Astrocyte (in vitro differentiated cells and primary cell): ENCODE results near the gene UBE2E2. TPM values are rescaled to one million over a fixed set of nuclear protein-coding genes. Genes with fewer than 3 reads are reported as not detected.

Experiments used
- DNase-seq: peaks from one replicate; pipeline ENCODE4 v3.0.0-alpha.2; 2010; ENCODE audit warnings: low read depth
- FAIRE-seq: peaks from 2 replicates; lab custom pipeline; 2011; peaks lifted over from hg19 to GRCh38; lab: Jason Lieb, UNC
- H2AFZ ChIP-seq: 2 replicates; pipeline ENCODE4 v1.6.0; 2012; ENCODE audit warnings: low read depth, low read length, inconsistent platforms
- H3K27ac ChIP-seq: 2 replicates; pipeline ENCODE4 v1.5.1; 2011; ENCODE audit warnings: low read depth, low read length, inconsistent platforms
- H3K27me3 ChIP-seq: 2 replicates; pipeline ENCODE4 v1.6.0; 2011; ENCODE audit warnings: low read length, inconsistent platforms; ENCODE audit not compliant: insufficient read depth
- H3K36me3 ChIP-seq: 2 replicates; pipeline ENCODE4 v1.5.1; 2011; ENCODE audit warnings: low read length, inconsistent platforms; ENCODE audit not compliant: insufficient read depth
- H3K4me1 ChIP-seq: 2 replicates; pipeline ENCODE4 v1.5.1; 2011; ENCODE audit warnings: low read length, inconsistent platforms; ENCODE audit not compliant: insufficient read depth
- H3K4me2 ChIP-seq: 2 replicates; pipeline ENCODE4 v1.6.0; 2012; ENCODE audit warnings: low read length, inconsistent platforms
- H3K4me3 ChIP-seq: 2 replicates; pipeline ENCODE4 v1.5.1; 2011; ENCODE audit warnings: low read depth, mild to moderate bottlenecking, low read length, inconsistent platforms; ENCODE audit not compliant: insufficient read depth
- H3K79me2 ChIP-seq: 2 replicates; pipeline ENCODE4 v1.6.0; 2012; ENCODE audit warnings: mild to moderate bottlenecking, low read length, inconsistent platforms; ENCODE audit not compliant: insufficient read depth
- H3K9ac ChIP-seq: 2 replicates; pipeline ENCODE4 v1.6.0; 2012; ENCODE audit warnings: mild to moderate bottlenecking, low read length, inconsistent platforms
- H3K9me3 ChIP-seq: 2 replicates; pipeline ENCODE4 v1.5.1; 2012; ENCODE audit warnings: low read depth, mild to moderate bottlenecking, low read length, inconsistent platforms; ENCODE audit not compliant: insufficient read depth
- H4K20me1 ChIP-seq: 2 replicates; pipeline ENCODE4 v1.6.0; 2012; ENCODE audit warnings: low read length, inconsistent platforms; ENCODE audit not compliant: insufficient read depth
- H3K27ac Mint-ChIP-seq: one replicate; pipeline ENCODE4 v1.8.0; 2021; ENCODE audit warnings: mild to moderate bottlenecking, mixed read lengths; ENCODE audit not compliant: unreplicated experiment
- H3K27me3 Mint-ChIP-seq: one replicate; pipeline ENCODE4 v1.8.0; 2021; ENCODE audit warnings: low read depth, mixed read lengths; ENCODE audit not compliant: unreplicated experiment
- H3K36me3 Mint-ChIP-seq: one replicate; pipeline ENCODE4 v1.8.0; 2021; ENCODE audit warnings: low read depth, mixed read lengths; ENCODE audit not compliant: unreplicated experiment
- H3K4me1 Mint-ChIP-seq: one replicate; pipeline ENCODE4 v1.8.0; 2021; ENCODE audit warnings: low read depth, mixed read lengths; ENCODE audit not compliant: unreplicated experiment
- H3K4me3 Mint-ChIP-seq: one replicate; pipeline ENCODE4 v1.8.0; 2021; ENCODE audit warnings: mild to moderate bottlenecking, moderate library complexity, mixed read lengths; ENCODE audit not compliant: unreplicated experiment
- H3K9me3 Mint-ChIP-seq: one replicate; pipeline ENCODE4 v1.8.0; 2021; ENCODE audit warnings: mild to moderate bottlenecking, mixed read lengths; ENCODE audit not compliant: unreplicated experiment
- EZH2 ChIP-seq: IDR thresholded peaks from 2 replicates; pipeline ENCODE4 v1.6.1; 2012; ENCODE audit warnings: mild to moderate bottlenecking, low read length, inconsistent platforms; ENCODE audit not compliant: insufficient read depth
- total RNA-seq: library from RNA; stranded (reverse); gene quantifications from 2 replicates; pipeline ENCODE4 v1.2.1, GENCODE V29; 2021
- TF ChIP-seq, protein P1 (sequence below): IDR thresholded peaks from 2 replicates; pipeline ENCODE4 v1.5.1; 2011; ENCODE audit warnings: low read depth, mild to moderate bottlenecking, inconsistent platforms, low read length, moderate library complexity; ENCODE audit not compliant: insufficient read depth

The UBE2E2 gene
- total RNA-seq, 1 donor from 2014 or later = 89.8 TPM

DNA sequence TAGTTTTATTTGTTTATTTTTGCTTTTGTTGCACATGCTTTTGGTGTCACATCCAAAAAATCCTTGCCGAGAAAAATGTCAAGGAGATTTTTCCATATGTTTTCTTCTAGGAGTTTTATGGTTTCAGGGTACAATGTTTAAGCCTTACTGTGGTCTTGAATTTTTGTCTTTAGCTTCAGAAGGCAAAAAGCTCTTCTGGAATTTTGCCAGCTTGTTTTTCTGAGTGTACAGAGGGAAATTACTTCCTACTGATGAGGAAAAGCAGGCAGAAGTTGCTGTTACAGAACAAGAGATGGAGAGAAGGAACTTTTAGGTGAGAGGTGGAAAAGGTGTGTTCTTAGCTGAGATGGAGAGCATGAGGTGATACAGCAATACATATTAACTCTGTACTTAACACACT, 59.6 kb downstream of the UBE2E2 start:
- Histone ChIP-seq H3K4me2 (no peak overlapping the region), H4K20me1 (no peaks in the 10 kb centered on the region), H3K79me2 (peaks cover 27% of the 10 kb centered on the region), H3K27me3 (no peaks in the 10 kb centered on the region), H3K9me3 (no peaks in the 10 kb centered on the region), H3K4me1 (peaks cover 24% of the 10 kb centered on the region), H2AFZ (no peak overlapping the region), H3K9ac (no peak overlapping the region), H3K4me3 (no peak overlapping the region), H3K27ac (no peak overlapping the region), H3K36me3 (no peaks in the 10 kb centered on the region)
- H3K9me3 Mint-ChIP-seq = peaks cover 2% of the 10 kb centered on the region
- no peak overlapping the region for H3K27ac Mint-ChIP-seq
- no peak overlapping the region for H3K4me3 Mint-ChIP-seq
- TF ChIP-seq, protein P1, sequence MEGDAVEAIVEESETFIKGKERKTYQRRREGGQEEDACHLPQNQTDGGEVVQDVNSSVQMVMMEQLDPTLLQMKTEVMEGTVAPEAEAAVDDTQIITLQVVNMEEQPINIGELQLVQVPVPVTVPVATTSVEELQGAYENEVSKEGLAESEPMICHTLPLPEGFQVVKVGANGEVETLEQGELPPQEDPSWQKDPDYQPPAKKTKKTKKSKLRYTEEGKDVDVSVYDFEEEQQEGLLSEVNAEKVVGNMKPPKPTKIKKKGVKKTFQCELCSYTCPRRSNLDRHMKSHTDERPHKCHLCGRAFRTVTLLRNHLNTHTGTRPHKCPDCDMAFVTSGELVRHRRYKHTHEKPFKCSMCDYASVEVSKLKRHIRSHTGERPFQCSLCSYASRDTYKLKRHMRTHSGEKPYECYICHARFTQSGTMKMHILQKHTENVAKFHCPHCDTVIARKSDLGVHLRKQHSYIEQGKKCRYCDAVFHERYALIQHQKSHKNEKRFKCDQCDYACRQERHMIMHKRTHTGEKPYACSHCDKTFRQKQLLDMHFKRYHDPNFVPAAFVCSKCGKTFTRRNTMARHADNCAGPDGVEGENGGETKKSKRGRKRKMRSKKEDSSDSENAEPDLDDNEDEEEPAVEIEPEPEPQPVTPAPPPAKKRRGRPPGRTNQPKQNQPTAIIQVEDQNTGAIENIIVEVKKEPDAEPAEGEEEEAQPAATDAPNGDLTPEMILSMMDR = no peak
- TF ChIP-seq EZH2 = no peak
- peaks cover 2% of the 10 kb centered on the region for H3K36me3 Mint-ChIP-seq
- FAIRE-seq (no peak), DNase-seq (no peak)
- H3K27me3 Mint-ChIP-seq = no peaks in the 10 kb centered on the region
- peaks cover 13% of the 10 kb centered on the region for H3K4me1 Mint-ChIP-seq

DNA sequence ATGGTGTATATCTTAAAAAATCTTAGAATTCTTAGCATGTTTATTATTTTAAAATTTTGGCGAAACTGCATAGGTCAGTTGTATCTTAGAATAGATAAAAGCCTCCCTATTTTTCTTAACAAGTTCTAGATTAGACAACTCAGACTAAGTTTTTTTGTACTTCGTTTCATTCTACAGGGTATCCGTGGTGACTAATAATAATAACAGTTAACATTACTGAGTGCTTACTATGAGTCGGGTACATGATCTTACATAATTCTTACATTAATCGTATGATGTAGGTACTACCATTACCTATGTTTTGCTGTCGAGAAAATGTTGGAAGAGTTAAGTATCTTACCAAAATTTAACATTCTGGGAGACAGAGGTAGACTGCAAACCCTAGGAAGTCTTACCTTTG, 60.7 kb downstream of the UBE2E2 start:
- Histone ChIP-seq H2AFZ (no peak overlapping the region), H3K79me2 (peaks cover 27% of the 10 kb centered on the region), H3K27me3 (no peaks in the 10 kb centered on the region), H3K4me3 (peak overlapping the region; percentile 22), H3K9ac (peak overlapping the region; percentile 54), H3K4me2 (peak overlapping the region; percentile 59), H3K27ac (peak overlapping the region; percentile 86), H3K36me3 (no peaks in the 10 kb centered on the region), H3K4me1 (peaks cover 21% of the 10 kb centered on the region), H4K20me1 (no peaks in the 10 kb centered on the region), H3K9me3 (no peaks in the 10 kb centered on the region)
- Mint-ChIP-seq H3K36me3 (peaks cover 2% of the 10 kb centered on the region), H3K27me3 (no peaks in the 10 kb centered on the region), H3K4me1 (peaks cover 9% of the 10 kb centered on the region), H3K4me3 (no peak overlapping the region), H3K9me3 (no peaks in the 10 kb centered on the region), H3K27ac (no peak overlapping the region)
- no peak for TF ChIP-seq EZH2
- TF ChIP-seq, protein P1 = no peak
- peak; percentile 78 for DNase-seq
- FAIRE-seq = no peak

DNA sequence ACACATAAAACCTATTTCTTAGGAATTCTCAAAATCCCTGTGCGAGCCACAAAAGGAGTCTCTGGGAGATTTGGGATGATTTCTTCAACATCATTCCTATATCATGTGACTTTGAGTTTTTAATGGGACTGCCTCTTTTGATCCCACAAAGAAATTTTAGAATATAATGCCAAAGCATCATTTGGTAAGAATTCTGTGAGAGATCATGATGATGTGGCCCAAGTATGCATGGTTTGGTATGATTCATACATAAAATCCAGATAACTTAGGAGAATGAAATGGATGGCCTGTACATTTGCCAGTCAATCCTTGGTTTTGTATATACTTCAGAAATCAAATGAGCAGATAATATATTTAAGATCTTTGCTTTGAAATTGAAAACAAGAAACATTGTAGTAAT, 61.3 kb downstream of the UBE2E2 start:
- Histone ChIP-seq H3K27ac (peak overlapping the region; percentile 86), H3K9ac (peak overlapping the region; percentile 54), H3K4me3 (no peak overlapping the region), H4K20me1 (no peaks in the 10 kb centered on the region), H3K27me3 (no peaks in the 10 kb centered on the region), H3K36me3 (no peaks in the 10 kb centered on the region), H2AFZ (no peak overlapping the region), H3K9me3 (no peaks in the 10 kb centered on the region), H3K4me2 (peak overlapping the region; percentile 59), H3K79me2 (peaks cover 21% of the 10 kb centered on the region), H3K4me1 (peaks cover 21% of the 10 kb centered on the region)
- DNase-seq (peak; percentile 85), FAIRE-seq (peak; percentile 71)
- Mint-ChIP-seq H3K27me3 (no peaks in the 10 kb centered on the region), H3K4me3 (no peak overlapping the region), H3K4me1 (peaks cover 9% of the 10 kb centered on the region), H3K36me3 (peaks cover 2% of the 10 kb centered on the region), H3K9me3 (no peaks in the 10 kb centered on the region), H3K27ac (no peak overlapping the region)
- TF ChIP-seq, protein P1 = no peak
- no peak for TF ChIP-seq EZH2
